Thyroid gland (tissue), 4 donors: ENCODE data around the gene LENG9. TPM values are rescaled to one million over a fixed set of nuclear protein-coding genes. Genes with fewer than 3 reads are reported as not detected.

Source experiments
- DNase-seq, 2 donors: peaks; one replicate each; pipeline ENCODE4 v3.0.0-alpha.2; 2019
- H3K27ac ChIP-seq, 3 donors: fragments of 200-600 bp; sonication (generic); 1 replicate in 2 of 3; 2 replicates in 1 of 3; pipeline ENCODE4 v1.5.1; 2016 to 2019; ENCODE audit warnings: mild to moderate bottlenecking in 1 of 3, moderate library complexity in 1 of 3
- H3K27me3 ChIP-seq: fragments of 200-600 bp; sonication (generic); one replicate; pipeline ENCODE4 v1.5.1; 2019
- H3K36me3 ChIP-seq, 2 donors: fragments of 200-600 bp; sonication (generic); one replicate each; pipeline ENCODE4 v1.5.1; 2016 to 2019
- H3K4me1 ChIP-seq, 2 donors: fragments of 200-600 bp; sonication (generic); one replicate each; pipeline ENCODE4 v1.5.1; 2017 to 2019
- H3K4me3 ChIP-seq, 3 donors: fragments of 200-600 bp; sonication (generic); replicated peaks in 1 of 3; 1 replicate in 2 of 3; 2 replicates in 1 of 3; pipeline ENCODE4 v1.5.1; 2016; ENCODE audit warnings: mild to moderate bottlenecking in 1 of 3
- H3K9me3 ChIP-seq: fragments of 200-600 bp; sonication (generic); one replicate; pipeline ENCODE4 v1.5.1; 2017
- CTCF ChIP-seq, 6 experiments: fragments of 200-600 bp in 3 of 6; fragments of 450-650 bp in 3 of 6; sonication (generic) in 3 of 6; IDR thresholded peaks; one replicate each; pipeline ENCODE4 v1.5.1; 2016 to 2019; ENCODE audit warnings: antibody characterized with exemption in 6 of 6, mild to moderate bottlenecking in 2 of 6, inconsistent platforms in 1 of 6, moderate library complexity in 1 of 6
- POLR2A ChIP-seq, 2 donors: fragments of 450-650 bp; IDR thresholded peaks; one replicate each; pipeline ENCODE4 v1.6.1; 2017; ENCODE audit warnings: antibody characterized with exemption in 2 of 2, mild to moderate bottlenecking in 2 of 2, moderate library complexity in 1 of 2
- WGBS, 2 donors: methylation state at CpG; one replicate each; pipeline ENCODE4 v1.1.5; 2017; 5-methylcytosine and 5-hydroxymethylcytosine counted together
- intact Hi-C: fragments of 100-400 bp; cut with DNase I; formaldehyde crosslinking; loops from one replicate; pipeline ENCODE4 v1.15.1; 2023
- total RNA-seq, 4 donors: library from RNA; depleted of rRNA; stranded (reverse); fragments of >200 nt; gene quantifications; one replicate each; pipeline ENCODE4 v1.2.3, GENCODE V29; 2016

LENG9 gene
- total RNA-seq, 4 donors from 2014 or later = 1.3 to 4.6 (median 3.2) TPM

GRCh38 chr19:54430306-54431254 is 33.0 kb downstream of the LENG9 start:
- H3K27ac ChIP-seq = no peak overlapping the region
- no peak overlapping the region for H3K4me3 ChIP-seq
- H3K36me3 ChIP-seq = no peaks in the 10 kb centered on the region
- intact Hi-C loops = no loop called here
- H3K4me1 ChIP-seq = peaks cover 25 to 36% of the 10 kb centered on the region in 2 donors
- TF ChIP-seq CTCF (IDR thresholded peaks at IDR 0.05) (peak in 2 of 6 experiments; percentile 24 to 31), POLR2A (IDR thresholded peaks at IDR 0.05) (no peak)
- WGBS, 2 donors = 13 to 29% methylated on average over 7 to 22 of the region's 43 CpGs
- H3K27me3 ChIP-seq = no peaks in the 10 kb centered on the region
- DNase-seq = peak; percentile 20 to 29
- no peaks in the 10 kb centered on the region for H3K9me3 ChIP-seq

- peaks cover 20 to 27% of the 10 kb centered on the region in 2 donors for H3K4me1 ChIP-seq
- intact Hi-C loops = no loop called here
- no peak overlapping the region for H3K4me3 ChIP-seq
- no peaks in the 10 kb centered on the region for H3K27me3 ChIP-seq
- H3K36me3 ChIP-seq = no peaks in the 10 kb centered on the region
- no peak overlapping the region for H3K27ac ChIP-seq
- TF ChIP-seq POLR2A (IDR thresholded peaks at IDR 0.05) = no peak
- TF ChIP-seq CTCF (IDR thresholded peaks at IDR 0.05) = no peak
- WGBS, 2 donors = 48 to 55% methylated on average over 6 to 13 of the region's 13 CpGs
- H3K9me3 ChIP-seq = no peaks in the 10 kb centered on the region
- DNase-seq = no peak
Measured at GRCh38 chr19:54429545-54430227, 33.9 kb downstream of the LENG9 start.

GRCh38 chr19:54429176-54429495 is 34.4 kb downstream of the LENG9 start:
- intact Hi-C loops = no loop called here
- Histone ChIP-seq H3K36me3 (no peaks in the 10 kb centered on the region), H3K9me3 (no peaks in the 10 kb centered on the region), H3K4me3 (no peak overlapping the region), H3K4me1 (peaks cover 20 to 22% of the 10 kb centered on the region in 2 donors), H3K27me3 (no peaks in the 10 kb centered on the region), H3K27ac (no peak overlapping the region)
- DNase-seq = no peak
- no peak for TF ChIP-seq CTCF (IDR thresholded peaks at IDR 0.05)
- no peak for TF ChIP-seq POLR2A (IDR thresholded peaks at IDR 0.05)
- WGBS, 2 donors = 52 to 58% methylated on average over 8 of the region's 8 CpGs

GRCh38 chr19:54428323-54429175 is 35.0 kb downstream of the LENG9 start:
- Histone ChIP-seq H3K4me3 (no peak overlapping the region), H3K9me3 (no peaks in the 10 kb centered on the region), H3K36me3 (no peaks in the 10 kb centered on the region), H3K27ac (no peak overlapping the region), H3K27me3 (no peaks in the 10 kb centered on the region), H3K4me1 (peaks cover 19 to 20% of the 10 kb centered on the region in 2 donors)
- intact Hi-C loops = no loop called here
- no peak for TF ChIP-seq POLR2A (IDR thresholded peaks at IDR 0.05)
- no peak for TF ChIP-seq CTCF (IDR thresholded peaks at IDR 0.05)
- no peak for DNase-seq
- WGBS, 2 donors = 69 to 83% methylated on average over 7 to 9 of the region's 11 CpGs
